SU-DHL-6 (cell line): ENCODE measurements around the gene DLL1.

Source experiments
- CTCF ChIP-seq: fragments of 200-600 bp; sonication (generic); IDR thresholded peaks from one replicate; pipeline ENCODE4 v1.5.1; 2017; ENCODE audit warnings: antibody characterized with exemption, mild to moderate bottlenecking, low read length, moderate library complexity; ENCODE audit not compliant: insufficient read depth, poor library complexity, severe bottlenecking
- EZH2phosphoT487 ChIP-seq: fragments of 200-600 bp; sonication (generic), shearing (Covaris generic); conservative IDR thresholded peaks from 2 replicates; pipeline ENCODE4 v1.6.1; 2018; ENCODE audit warnings: mild to moderate bottlenecking, antibody characterized with exemption, low read length, moderate library complexity, mixed read lengths

GRCh38 chr6:170253226-170253909 lies 37.5 kb downstream of the DLL1 start:
- TF ChIP-seq CTCF = no peak
- TF ChIP-seq EZH2phosphoT487 = no peak
